Hematopoietic multipotent progenitor cell treated with erythropoietin and hydrocortisone succinate and interleukin-3 and kit ligand, for 17 days (in vitro differentiated cells): Measurements from ENCODE around the gene EXT2.

Experiments
- DNase-seq: peaks from one replicate; pipeline ENCODE4 v3.0.0-alpha.2; 2015; ENCODE audit warnings: low spot score

Gene EXT2

DNA sequence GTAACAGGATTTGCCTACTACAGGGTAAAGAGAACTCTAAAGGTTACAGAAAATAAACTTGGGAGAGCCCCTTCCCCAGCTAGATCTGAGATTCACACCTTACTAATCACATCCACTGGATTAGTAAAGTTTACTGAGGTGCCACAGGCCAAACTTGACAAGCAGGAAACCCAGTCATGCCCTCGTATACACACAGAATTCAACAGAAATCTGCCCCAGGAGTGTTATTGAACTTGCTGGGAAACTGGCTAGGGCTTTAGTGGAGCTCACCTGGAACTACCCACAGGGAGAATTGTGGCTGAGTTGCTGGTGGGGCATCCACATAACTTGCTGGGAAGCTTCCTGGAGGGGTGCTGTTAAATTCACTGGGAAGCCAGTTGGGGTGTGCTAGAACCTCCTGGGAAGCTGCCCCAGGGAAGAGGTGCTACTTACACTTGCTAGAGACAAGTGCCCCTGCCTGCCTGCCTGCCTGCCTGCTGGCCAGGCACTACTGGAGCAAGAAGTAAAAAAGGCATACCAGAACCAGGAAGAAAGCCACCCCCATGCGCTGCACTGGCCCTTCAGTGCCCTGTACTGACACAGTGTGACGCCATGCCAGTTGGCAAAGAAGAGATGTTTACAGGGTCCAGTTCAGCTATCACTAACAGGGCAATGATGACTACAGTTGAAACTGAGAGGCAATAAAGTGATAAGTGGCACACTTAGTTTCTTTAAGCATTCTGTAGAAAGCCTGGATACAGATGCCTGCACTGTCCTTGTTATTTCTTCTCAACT is 108.0 kb downstream of the EXT2 start:
- DNase-seq, result no peak

GRCh38 chr11:44205352-44205751 is 109.9 kb downstream of the EXT2 start:
- DNase-seq, result no peak

GRCh38 chr11:44205836-44206235 is 110.4 kb downstream of the EXT2 start:
- no peak for DNase-seq

DNA sequence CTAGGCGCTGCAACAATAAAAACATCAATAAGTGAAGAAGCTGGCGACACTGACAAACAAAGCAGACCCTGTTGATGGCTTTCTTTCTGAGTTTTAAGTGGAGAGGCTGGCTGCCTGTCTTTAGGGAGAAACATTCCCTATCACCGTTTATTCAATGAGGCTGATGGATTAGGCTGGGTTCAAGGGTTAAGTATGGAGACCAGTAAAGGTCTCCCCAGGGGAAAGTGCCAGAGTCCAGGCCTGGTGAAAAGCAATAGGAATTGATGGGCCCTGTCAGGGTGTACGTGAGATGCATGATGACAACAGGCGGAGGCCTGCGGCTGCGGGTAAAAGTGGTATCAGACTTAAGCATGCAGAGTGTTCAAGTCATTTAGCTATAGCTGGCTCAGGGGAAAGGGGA is 111.8 kb downstream of the EXT2 start:
- DNase-seq, result no peak

GRCh38 chr11:44208976-44209603 is 113.6 kb downstream of the EXT2 start:
- no peak for DNase-seq

- no peak for DNase-seq
Measured at GRCh38 chr11:44212128-44212527, 116.7 kb downstream of the EXT2 start.

DNA sequence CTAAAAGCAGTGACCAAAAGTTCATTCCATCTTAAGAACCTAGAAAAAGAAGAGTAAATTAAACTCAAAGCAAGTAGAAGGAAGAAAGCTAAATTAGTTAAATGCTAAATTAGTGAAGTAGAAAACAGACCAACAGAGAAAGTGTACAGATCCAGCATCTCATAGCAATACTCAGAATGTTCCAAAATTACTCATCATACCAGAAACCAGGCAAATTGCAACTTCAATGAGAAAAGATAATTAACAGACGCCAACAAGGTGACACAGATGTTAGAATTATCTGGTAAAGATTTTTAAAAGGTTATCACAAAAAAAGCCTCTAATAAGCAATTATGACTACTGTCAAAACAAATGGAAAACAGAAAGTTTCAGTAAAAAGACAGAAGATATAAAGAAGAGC is 117.7 kb downstream of the EXT2 start:
- no peak for DNase-seq

- DNase-seq, result no peak
Measured at GRCh38 chr11:44217432-44217831, 122.0 kb downstream of the EXT2 start.

- DNase-seq, result no peak
Measured at GRCh38 chr11:44219830-44220796, 124.6 kb downstream of the EXT2 start.

GRCh38 chr11:44221456-44221855 is 126.0 kb downstream of the EXT2 start:
- no peak for DNase-seq

GRCh38 chr11:44221992-44222391 is 126.5 kb downstream of the EXT2 start:
- DNase-seq, result no peak

DNA sequence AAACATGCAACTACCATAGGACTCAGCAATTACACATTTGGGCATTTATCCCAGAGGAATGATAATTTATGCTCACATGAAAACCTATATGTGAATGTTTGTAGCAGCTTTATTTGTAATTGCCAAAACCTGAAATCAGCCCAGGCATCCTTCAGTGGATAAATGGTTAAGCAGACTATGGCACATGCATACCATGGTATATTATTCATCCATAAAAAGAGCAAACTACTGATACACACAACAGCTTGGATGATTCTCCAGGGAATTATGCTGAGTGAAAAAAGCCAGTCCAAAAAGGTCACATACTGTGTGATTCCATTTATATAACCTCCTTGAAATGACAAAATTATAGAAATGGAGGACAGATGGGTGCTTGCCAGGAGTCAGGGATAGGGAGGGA is 127.8 kb downstream of the EXT2 start:
- DNase-seq, result no peak

DNA sequence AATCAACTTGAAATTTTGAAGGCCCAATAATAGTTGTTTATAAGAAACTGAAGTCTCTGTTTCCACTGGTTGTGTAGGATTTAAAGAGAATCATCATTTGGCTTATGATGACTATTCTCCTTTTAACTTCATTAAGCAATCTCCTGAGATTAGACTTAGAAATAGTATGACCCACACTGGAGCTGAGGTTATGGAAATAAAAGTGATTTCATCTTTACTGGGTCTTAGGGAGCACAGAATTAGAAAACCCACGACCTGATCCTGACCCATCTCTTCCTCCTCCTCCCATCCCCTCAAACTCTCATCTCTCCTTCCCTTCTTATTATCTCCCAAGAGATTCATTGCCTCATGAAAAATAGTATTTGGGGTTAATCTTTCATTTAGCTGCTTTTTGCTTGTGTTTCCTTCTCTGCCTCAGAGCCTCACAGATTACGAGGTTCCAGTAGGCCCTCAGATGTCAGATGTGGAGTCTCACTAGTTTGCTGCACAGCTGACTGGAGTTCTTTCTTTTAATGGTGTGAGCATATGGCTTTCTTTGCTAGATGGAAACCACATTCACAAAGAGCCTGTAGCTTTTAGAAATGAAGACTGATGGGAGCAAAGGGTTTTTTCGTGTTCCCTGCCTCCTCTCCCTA is 129.5 kb downstream of the EXT2 start:
- no peak for DNase-seq

DNA sequence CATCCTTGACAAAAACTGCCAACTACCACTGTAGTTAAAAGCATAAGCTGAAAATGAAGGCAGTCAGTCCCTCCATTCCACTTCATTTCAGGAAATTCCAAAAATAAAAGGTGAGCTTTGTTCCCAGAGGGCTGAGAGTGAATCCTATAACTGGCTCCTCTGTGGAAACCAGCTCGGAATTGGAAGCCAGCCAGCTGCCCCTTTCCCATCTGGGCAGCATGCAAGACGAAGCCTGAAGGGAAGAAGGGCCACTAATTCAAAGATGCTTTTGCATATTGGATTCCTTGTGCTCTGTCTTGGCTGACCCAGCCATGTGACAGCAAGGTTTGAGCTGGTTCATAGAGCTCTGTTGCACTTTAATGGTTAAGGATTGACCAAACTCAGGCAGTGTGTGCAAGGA is 131.0 kb downstream of the EXT2 start:
- no peak for DNase-seq

DNA sequence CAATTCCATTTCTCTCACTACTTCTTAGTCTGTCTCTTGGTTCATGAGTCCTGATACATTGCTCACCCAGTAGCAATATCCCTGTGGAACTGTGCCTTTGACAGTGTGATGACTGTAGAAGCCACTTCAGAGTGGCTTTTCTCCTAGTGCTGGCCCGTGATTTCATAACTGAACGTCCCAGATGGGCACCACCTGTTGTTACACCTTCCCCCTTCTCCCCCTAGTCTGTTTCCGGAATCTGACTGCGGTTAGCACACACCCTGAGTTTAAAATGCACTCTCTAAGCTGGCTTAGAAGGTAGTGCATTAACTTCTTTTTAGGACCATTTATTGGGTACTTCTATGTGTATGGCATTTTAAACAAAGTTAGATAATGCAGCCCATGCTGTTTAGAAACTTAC is 131.5 kb downstream of the EXT2 start:
- no peak for DNase-seq

- no peak for DNase-seq
Measured at GRCh38 chr11:44228379-44228778, 132.9 kb downstream of the EXT2 start.

DNA sequence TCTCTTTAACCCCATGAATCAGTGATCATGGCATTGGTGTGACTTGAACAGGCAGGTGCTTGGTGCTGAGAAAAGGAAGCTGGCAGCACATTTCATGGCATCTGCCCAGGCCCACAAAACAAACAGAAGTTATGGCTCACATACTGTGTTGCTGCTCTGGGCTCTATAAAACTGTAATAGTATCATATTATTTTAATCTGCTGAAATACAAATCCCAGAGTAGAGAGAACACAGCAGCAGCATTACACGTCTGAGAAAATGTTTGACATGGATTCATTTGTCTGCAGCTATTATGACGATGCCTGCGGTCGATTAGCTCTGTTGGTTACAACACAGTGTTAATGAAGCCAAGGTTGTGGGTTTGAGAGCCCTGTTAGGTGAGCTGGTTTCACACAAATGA is 133.6 kb downstream of the EXT2 start:
- DNase-seq, result no peak

DNA sequence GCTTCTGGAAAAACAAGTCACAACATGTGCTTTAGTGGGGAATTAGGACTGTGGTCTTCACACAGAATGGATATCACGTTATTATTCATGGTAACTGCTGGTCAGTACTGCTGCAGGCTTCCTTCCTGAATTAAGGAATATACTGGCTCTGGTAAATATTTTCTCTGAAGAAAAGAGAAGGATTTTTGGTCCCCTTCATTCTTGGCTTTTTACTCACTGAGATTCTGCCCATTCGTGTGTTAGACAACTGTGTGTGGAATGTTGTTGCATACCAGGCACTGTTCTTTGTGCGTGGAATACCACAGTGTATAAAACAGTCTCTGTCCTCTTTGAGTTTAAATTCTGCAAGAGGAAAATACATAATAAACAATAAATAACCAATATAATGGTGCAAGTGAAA is 134.1 kb downstream of the EXT2 start:
- DNase-seq, result no peak

GRCh38 chr11:44235765-44236201 is 140.3 kb downstream of the EXT2 start:
- no peak for DNase-seq

DNA sequence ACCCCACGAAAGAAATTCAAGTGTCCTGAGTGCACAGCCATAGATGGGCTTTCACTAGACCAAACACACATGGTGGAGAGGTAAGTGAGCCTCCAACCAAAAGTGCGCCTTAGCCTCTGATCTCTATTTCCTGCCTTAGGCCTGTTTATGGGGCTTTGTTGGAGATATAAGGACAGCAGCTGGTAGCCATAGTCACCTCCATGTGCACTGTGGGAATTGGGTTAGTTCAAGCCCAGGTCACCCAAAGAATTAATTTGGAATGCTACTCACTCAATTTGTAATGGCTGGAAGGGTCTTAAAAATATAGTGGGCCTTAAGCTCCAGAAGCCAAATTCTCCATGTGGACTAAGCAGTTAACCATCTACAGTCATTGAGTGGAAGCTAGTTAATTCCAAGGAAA is 140.8 kb downstream of the EXT2 start:
- DNase-seq, result no peak

DNA sequence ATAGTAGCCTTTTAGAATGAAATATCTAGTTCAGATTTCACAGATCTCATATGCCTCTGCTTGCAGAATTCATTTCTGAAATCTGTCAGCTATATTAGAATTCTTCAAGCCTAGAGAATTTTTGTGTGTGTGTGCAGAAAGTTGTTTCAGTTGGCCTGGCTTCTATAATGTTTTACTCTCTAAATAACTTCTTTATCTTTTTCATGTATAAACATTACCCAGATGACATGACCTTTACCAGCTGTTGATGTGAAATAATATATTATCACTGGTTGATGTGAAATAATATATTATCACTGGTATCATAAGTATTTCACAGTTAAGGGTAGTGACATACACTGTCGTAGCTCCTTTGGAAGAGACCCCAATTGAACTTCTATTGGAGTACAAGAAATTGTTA is 141.7 kb downstream of the EXT2 start:
- no peak for DNase-seq

DNA sequence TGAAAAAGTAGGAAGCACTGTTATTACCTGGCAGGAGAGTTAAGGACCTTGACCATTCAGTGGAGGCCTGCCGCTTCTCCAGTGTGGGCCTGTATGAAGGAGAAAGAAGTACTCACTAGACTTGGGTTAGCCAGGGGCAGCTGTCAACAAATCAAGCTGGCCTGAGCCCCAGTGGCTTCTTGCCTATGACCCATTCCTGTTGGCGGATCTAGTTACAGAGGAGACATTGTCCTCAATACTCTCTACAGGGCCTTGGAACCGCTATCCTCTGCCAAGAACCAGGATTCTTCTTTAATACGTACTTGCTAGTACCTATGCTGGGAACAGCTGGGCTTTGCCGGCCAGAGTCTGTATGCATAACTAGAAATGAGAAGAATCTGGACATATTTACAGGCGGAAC is 146.4 kb downstream of the EXT2 start:
- DNase-seq, result no peak
